COR-L47 (cell line): ENCODE data around the gene IGF1R.

Source experiments
- DNase-seq: peaks from one replicate; lab custom pipeline; 2025; lab: John Stamatoyannopoulos, UW

Gene IGF1R

GRCh38 chr15:98796685-98797357, 148.5 kb downstream of the IGF1R start:
- no peak for DNase-seq

DNA sequence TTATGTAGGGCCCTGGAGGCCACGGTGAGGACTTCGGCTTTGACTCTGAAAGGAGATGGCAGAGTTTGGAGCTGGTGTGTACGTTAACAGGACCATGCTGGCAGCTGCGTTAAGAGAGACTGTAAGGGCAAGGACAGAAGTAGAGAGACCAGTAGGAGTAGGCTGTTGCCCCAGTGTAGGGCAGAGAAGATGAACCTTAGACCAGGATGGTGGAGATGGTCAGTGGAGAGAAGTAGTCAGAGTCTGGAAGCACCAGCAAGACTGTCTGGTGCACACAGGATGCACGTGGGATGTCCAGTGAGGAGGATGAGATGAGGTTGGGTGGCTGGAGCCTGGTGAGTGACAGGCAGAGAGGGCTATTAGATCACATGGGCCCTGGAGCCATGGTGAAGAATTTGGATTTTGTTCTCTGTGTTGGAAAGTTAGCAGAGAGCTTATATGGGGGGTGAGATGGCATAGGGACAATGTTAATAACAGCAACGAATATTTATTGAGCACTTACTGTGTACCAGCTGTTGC, 150.1 kb downstream of the IGF1R start:
- DNase-seq: no peak

- DNase-seq: peak; percentile 44
Measured at GRCh38 chr15:98799461-98800390, 151.4 kb downstream of the IGF1R start.

DNA sequence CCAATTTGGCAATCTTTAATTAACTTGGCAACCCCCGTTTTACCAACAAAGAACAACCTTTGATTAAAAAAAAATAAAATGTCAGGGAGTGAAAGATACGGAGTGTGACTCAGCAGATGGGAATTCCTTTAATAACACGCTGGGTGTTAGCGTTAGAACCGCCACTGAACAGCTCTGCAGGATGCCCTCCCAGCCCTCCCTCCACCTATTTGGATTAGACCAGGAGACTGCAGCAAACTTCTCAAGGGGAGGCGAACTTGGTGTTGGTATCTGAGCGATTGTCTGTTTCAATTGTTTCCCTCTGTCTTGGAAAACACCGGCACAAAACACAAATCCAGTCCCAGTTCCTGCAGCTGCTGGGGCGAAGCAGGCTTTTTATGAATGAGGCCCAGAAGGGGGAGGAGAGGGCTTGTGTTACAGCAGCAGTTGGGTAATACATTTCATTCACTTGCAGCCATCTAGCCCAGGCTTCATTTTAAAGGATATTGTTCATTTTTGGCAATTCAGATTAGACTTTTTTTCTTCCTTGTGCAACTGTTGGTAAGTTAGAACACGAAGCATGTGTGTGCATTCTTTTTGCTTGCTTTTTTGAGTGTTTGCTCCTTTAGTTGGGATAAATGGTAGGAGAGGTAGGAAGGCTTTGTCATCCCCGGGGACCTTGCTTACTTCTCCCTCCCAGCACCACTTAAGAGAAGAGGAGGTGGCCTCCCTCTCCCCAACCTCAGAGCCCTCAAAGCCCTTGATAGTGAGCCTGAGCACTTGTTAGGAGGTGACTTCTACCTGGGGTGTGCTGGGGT, 152.3 kb downstream of the IGF1R start:
- peak; percentile 92 for DNase-seq

DNA sequence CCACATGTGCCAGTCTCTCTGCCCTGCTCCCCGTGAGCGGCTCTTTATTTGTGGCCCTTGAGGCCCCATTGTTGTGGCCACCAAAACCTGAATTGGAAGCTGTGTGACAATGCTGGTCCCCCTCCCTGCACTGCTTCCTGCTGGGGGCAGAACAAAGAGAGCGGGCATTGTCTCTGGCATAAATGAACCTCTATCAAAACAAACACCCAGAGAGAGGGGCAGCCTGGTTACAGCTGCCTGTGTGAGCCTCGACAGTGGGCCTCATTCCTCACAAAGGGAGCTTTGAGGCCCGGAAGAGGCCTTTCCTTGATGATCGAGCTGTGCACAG, 152.9 kb downstream of the IGF1R start:
- peak; percentile 93 for DNase-seq

- DNase-seq: no peak
Measured at GRCh38 chr15:98802187-98802586, 153.8 kb downstream of the IGF1R start.

GRCh38 chr15:98803228-98804056, 155.1 kb downstream of the IGF1R start:
- no peak for DNase-seq

GRCh38 chr15:98804057-98804380, 155.7 kb downstream of the IGF1R start:
- DNase-seq: no peak

DNA sequence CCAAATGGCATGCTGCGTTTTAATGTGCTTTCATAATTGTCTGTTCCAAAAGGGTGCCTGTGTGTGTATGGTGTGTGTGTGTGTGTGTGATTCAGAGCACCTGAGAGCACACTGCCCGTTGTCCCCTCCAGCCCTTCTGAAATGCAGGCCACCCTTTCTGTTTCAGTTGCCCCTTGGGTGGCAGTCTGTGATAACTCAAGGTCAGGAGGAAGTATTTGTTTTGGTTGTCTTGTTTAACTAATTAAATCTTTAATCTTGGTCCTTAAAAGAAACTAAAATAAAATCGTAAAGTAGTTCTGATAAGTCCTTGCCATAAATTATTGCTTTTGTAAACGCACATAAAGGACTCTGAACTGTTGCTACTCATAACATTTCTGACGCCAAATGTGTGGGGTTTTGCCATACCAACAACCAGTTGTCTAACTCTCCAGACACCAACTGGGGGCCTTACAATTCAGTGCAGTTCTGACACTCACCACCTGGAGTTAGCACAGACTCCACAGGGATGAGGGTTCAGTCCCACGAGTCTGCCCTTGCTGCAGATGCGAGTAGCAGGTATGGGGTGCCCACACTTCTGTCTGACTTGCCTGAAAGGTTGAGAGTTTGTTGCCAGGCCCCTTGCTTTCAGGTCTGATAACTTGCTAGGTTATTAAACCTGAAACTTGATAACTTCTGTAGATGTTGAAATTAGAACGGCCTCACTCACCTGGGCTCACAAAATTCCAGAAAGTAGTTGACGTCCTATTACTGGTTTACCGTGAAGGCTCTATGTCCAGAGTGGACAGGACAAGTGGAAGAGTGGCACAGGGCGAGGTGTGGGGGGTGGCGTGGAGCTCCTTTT, 157.3 kb downstream of the IGF1R start:
- peak; percentile 28 for DNase-seq

- no peak for DNase-seq
Measured at GRCh38 chr15:98806275-98806895, 158.0 kb downstream of the IGF1R start.

- no peak for DNase-seq
Measured at GRCh38 chr15:98807262-98807661, 158.9 kb downstream of the IGF1R start.

DNA sequence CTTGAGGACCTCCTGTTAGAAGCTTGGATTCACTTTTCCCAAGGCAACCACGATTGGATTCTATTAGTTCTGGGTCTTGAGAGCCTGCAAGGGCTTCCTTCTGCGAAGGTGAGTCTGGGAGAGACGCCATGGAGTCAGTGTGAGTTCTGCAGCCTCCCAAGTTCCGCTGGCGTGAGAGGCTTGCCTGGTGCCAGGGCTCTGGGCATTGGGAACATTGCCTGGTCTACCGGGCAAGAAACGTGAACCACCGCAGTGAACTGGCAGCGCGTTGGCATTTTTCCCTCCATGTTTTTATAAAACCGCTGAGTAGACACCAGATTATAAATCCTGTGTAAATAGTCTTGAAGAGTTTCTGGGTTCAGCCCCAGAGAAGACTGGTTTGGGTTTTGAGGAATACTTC, 160.9 kb downstream of the IGF1R start:
- DNase-seq: no peak

DNA sequence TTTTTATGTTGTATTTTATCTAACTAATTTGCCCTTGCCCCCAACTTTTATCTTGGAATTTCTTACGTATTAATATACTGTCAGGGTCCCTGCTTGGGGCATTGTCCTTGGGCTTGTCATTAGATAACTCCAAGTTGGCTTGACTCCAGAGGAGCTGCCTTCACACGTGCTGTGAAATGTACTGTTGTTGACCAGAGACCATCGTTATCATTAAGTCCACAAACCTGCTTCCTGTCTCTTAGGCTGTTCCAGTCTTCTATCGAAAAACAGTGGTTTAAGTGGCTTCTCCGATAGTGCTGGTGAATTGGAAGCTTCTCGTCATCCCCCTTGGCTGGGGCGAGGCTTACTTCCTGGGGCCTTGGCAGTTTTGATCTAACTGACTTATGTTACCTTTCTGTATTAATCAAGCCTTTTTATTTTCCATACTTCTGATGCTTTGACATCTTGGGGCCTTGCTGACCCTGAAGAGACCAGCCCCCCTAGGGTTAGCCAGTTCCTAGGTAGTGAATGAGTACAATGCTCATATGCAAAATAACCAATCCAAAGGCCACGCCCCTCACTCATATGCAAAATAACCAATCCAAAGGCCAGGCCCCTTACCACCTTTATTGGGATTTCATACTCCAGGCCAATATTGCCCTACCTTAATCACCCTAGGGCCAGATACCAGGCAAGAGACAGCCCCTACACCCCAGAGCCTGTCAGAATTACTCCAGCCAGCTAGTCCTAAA, 164.5 kb downstream of the IGF1R start:
- no peak for DNase-seq

- DNase-seq: no peak
Measured at GRCh38 chr15:98813951-98814350, 165.6 kb downstream of the IGF1R start.

- DNase-seq: no peak
Measured at GRCh38 chr15:98815207-98815606, 166.9 kb downstream of the IGF1R start.

DNA sequence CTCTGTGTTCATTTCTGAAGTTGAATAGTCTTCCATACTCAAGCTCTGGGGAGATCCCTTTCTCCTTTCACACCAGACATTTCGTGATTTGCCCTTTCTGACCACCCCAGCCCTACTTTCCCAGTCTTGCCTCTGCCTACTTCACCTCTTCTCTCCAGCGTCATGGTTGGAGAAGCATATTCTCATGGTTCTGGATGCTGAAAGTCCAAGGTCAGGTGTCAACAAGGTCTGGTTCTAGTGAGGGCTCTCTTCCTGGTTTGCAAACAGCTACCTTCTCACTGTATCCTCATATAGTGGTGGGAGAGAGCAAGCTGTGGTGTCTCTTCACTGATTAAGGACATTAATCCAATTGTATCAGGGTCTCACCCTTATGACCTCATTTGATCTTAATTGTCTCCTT, 169.4 kb downstream of the IGF1R start:
- no peak for DNase-seq

- no peak for DNase-seq
Measured at GRCh38 chr15:98823012-98823458, 174.7 kb downstream of the IGF1R start.

- no peak for DNase-seq
Measured at GRCh38 chr15:98823616-98824015, 175.3 kb downstream of the IGF1R start.

- no peak for DNase-seq
Measured at GRCh38 chr15:98824595-98824994, 176.3 kb downstream of the IGF1R start.
